Measurements from ENCODE around the gene INF2. TPM values are rescaled to one million over a fixed set of nuclear protein-coding genes. Genes with fewer than 3 reads are reported as not detected.

The INF2 gene
- total RNA-seq, 6 donors from 2014 or later = 65.2 to 259 (median 131) TPM

GRCh38 chr14:104719343-104719742, 29.9 kb downstream of the INF2 start:
- peaks cover 5 to 51% (median 36%) of the 10 kb centered on the region in 4 donors for H3K36me3 ChIP-seq
- peak in 1 of 2 donors; percentile 71 for DNase-seq
- no peaks in the 10 kb centered on the region for H3K9me3 ChIP-seq
- no peak for ATAC-seq (ENCODE audit: low FRiP score in 2 of 2)
- no peak overlapping the region for H3K4me3 ChIP-seq
- 90 to 92% methylated on average over 2 to 14 of the region's 15 CpGs for WGBS, 2 donors
- TF ChIP-seq POLR2A (IDR thresholded peaks at IDR 0.05) (no peak), POLR2AphosphoS5 (IDR thresholded peaks at IDR 0.05) (no peak), EP300 (IDR thresholded peaks at IDR 0.05) (no peak), CTCF (IDR thresholded peaks at IDR 0.05) (no peak)
- H3K4me1 ChIP-seq = peaks cover 9 to 24% (median 10%) of the 10 kb centered on the region in 4 donors
- no peaks in the 10 kb centered on the region for H3K27me3 ChIP-seq
- H3K27ac ChIP-seq = no peak overlapping the region

- Histone ChIP-seq H3K36me3 (peaks cover 0 to 26% (median 14%) of the 10 kb centered on the region in 4 donors), H3K9me3 (no peaks in the 10 kb centered on the region), H3K27me3 (no peaks in the 10 kb centered on the region), H3K4me1 (peaks cover 17 to 36% (median 22%) of the 10 kb centered on the region in 4 donors), H3K4me3 (no peak overlapping the region), H3K27ac (no peak overlapping the region)
- peak in 1 of 2 donors; percentile 66 for DNase-seq
- 76 to 86% methylated on average over 7 to 18 of the region's 18 CpGs for WGBS, 2 donors
- TF ChIP-seq POLR2A (IDR thresholded peaks at IDR 0.05) (no peak), EP300 (IDR thresholded peaks at IDR 0.05) (no peak), POLR2AphosphoS5 (IDR thresholded peaks at IDR 0.05) (no peak), CTCF (IDR thresholded peaks at IDR 0.05) (no peak)
- ATAC-seq (ENCODE audit: low FRiP score in 2 of 2) = no peak
These were observed 32.4 kb downstream of the INF2 start for GRCh38 chr14:104721505-104722431.

- WGBS, 2 donors = 41 to 60% methylated on average over 12 to 13 of the region's 26 CpGs
- Histone ChIP-seq H3K4me3 (peak overlapping the region in 3 of 4 donors; percentile 71 to 90 (median 80)), H3K36me3 (peaks cover 0 to 17% (median 9%) of the 10 kb centered on the region in 4 donors), H3K4me1 (peaks cover 17 to 36% (median 22%) of the 10 kb centered on the region in 4 donors), H3K9me3 (no peaks in the 10 kb centered on the region), H3K27ac (peak overlapping the region in 1 of 4 donors; percentile 74), H3K27me3 (no peaks in the 10 kb centered on the region)
- ATAC-seq (ENCODE audit: low FRiP score in 2 of 2) (no peak), DNase-seq (no peak)
- no peak for TF ChIP-seq EP300 (IDR thresholded peaks at IDR 0.05)
- no peak for TF ChIP-seq POLR2AphosphoS5 (IDR thresholded peaks at IDR 0.05)
- no peak for TF ChIP-seq CTCF (IDR thresholded peaks at IDR 0.05)
- TF ChIP-seq POLR2A (IDR thresholded peaks at IDR 0.05) = no peak
These were observed 33.7 kb downstream of the INF2 start for GRCh38 chr14:104722938-104723650.

GRCh38 chr14:104723651-104724406, 34.4 kb downstream of the INF2 start, which contains the start of gene ADSS1:
ADSS1 (plus strand) TSS chr14:104724229; CDS start chr14:104724271, 42 bp downstream.
- ATAC-seq (ENCODE audit: low FRiP score in 2 of 2) (peak; percentile 69 to 90), DNase-seq (peak; percentile 68 to 94)
- peaks cover 0 to 14% (median 7%) of the 10 kb centered on the region in 4 donors for H3K36me3 ChIP-seq
- H3K4me1 ChIP-seq = peaks cover 17 to 36% (median 22%) of the 10 kb centered on the region in 4 donors
- peak within 1 kb of the TSS; percentile 71 to 90 (median 84) for H3K4me3 ChIP-seq
- H3K27me3 ChIP-seq = no peaks in the 10 kb centered on the region
- H3K9me3 ChIP-seq = no peaks in the 10 kb centered on the region
- H3K27ac ChIP-seq = peak within 1 kb of the TSS; percentile 37 to 74 (median 66)
- 1 to 2% methylated on average over 22 to 23 of the region's 82 CpGs for WGBS, 2 donors
- TF ChIP-seq POLR2A (IDR thresholded peaks at IDR 0.05) = peak in 1 of 4 donors; percentile 53
- peak; percentile 94 to 98 (median 96) for TF ChIP-seq CTCF (IDR thresholded peaks at IDR 0.05)
- TF ChIP-seq POLR2AphosphoS5 (IDR thresholded peaks at IDR 0.05) = no peak

Measured in upper lobe of left lung (tissue), 6 donors.